HG03439 (cell line): Measurements from ENCODE around the gene POU2F3.

Source experiments
- ATAC-seq: cut with Tn5 transposase; IDR thresholded peaks from one replicate; pipeline ENCODE4 v1.9.1; 2021; ENCODE audit warnings: mild to moderate bottlenecking, moderate library complexity; ENCODE audit not compliant: unreplicated experiment

Gene POU2F3

DNA sequence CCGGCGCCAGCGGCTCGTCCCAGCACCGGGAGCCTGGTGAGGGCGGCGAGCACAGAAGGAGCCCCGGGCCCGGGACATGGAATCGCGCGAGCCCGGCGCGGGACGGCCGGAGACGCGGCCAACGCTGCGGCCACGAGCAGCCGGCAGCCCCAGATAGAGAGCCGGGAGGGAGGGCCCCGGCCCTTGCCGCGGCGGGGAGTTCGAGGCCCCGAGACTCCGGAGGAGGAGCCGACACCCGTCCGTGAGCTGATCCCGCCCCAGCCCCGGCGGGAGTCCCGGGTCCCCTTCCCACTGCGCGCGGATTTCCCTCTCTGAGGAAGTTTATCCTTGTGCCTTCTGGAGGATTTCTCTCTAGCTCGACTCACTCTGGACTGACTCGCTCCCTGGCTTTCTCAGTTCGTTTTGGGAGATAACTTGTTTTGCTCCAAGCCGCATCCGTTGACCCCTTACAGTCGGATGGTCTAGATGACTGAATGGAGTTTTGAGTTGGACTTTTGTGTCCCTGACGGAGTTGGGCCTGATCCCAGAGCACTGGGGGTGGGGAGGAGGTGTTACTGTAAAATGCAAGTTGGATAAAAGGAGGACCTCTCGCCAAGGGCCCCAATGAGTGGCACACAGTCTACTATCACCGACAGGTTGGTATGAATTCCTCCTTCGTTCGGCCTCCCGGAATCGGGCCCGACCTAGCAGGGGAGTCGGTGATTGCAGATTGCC, 96.9 kb downstream of the POU2F3 start:
- peak; percentile 23 for ATAC-seq

DNA sequence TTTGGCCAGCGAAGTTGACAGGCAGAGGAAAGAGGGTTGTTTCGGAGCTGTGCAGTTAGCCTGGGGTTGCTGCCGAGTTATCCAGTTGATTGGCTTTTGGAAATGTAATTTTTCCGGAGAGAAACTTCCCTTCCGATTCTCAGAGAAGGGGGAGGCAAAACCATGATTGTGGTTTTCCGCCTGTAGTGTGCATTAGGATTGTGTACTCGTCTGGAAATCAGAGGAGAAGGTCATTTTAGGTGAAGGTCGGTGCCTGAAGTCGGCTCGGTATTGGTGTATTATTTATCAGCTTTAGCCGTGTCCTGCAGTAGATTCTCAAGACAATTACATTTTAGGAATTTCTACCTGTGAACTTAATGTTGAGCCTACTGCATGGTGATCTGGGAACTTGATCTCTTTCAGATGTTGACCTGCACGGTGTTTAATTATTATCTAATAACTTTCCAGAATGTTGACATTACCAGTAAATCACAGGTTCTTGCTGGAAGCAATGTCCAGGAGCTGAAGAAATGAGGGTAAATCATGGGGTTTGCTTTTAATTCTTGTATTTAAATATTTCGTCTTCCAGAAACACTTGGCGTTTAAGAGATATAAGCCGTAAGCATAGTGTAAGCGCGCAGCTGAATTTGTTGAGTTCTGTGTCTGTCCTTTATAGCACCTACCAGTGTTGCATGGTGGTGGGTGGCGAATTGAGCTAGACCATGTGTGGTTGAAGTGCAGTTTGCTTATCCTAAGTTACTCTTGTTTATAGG, 97.6 kb downstream of the POU2F3 start:
- ATAC-seq: no peak

GRCh38 chr11:120338107-120338933, 98.4 kb downstream of the POU2F3 start:
- no peak for ATAC-seq

DNA sequence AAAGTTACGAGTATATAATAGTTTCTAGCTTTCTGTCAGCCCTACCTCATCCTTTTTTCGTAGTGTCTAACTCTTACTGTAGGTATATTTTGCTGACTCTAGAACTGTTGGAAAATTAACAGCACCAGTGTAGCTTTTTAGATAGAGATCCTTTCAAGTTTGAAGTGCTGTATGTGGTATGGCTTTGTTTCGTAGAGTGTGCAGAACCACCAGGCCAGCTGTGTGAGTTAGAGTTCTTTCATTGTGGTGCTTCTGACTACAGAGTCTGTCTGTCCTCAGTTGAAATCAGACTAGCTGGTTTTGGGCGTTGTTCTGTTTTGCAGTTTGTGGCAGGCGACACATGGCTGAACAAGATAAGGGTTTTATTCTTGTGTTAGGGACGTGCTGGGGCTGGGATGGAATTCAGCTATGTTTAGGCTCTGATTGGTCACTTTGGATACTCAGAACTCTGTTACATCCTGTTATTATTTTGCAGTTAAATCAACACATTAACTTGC, 99.5 kb downstream of the POU2F3 start:
- ATAC-seq: no peak

DNA sequence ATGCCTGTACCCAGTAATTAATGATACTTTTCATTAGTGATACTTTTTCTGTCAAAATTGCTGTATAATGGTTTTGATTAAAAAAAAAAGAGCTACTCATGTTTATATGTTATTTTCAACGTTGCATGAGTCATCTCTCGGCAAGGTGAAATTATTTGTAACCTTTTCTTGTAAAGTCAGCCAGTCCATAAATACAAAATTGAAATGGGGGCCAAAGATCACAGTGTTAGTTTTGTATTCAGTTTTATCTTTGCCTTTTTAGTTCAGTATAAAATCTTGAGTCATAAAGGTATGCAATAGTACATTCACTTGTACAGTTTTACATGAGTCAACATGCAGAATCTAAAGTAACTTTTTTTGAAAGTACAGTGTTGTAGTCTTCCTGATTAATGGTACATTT, 100.6 kb downstream of the POU2F3 start:
- no peak for ATAC-seq

DNA sequence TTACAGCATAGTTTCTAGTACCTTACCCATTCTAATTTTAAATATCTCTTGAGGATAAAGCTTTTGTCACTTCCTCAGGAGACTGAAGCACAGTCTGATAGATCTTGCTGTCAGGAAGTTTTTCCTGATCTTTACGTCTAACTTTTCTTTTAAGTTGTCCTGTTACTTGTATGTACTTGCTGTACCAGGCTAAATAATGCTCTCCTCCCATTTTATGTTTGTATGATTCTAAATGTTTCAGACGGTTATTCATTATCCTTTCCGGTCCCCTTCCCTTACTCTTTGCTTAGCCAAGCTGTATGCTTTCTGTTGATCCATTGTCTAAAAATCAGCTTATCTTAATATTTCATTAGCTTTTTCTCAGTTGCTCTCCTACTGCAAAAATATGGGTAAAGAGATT, 102.3 kb downstream of the POU2F3 start:
- no peak for ATAC-seq

DNA sequence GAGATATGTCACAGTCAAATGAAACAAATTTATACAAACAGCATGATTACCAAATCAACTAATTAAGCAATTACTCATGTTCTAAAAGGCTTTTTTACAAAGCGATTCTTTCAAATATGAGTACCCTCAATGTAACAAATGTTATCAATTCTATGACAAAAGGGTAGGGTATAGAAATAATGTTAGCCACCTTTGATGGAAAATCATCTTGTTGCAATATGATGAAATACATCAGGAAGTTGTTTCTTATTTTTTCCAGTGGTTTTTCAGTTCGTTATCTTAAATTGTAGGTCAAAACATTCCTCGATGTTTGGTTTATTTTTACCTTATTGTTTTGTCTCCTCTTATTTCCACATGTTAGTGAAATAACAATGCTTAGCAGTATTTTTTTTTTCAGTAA, 102.7 kb downstream of the POU2F3 start:
- ATAC-seq: no peak

- ATAC-seq: peak; percentile 46
Observed at GRCh38 chr11:120343429-120343828, 103.5 kb downstream of the POU2F3 start.

DNA sequence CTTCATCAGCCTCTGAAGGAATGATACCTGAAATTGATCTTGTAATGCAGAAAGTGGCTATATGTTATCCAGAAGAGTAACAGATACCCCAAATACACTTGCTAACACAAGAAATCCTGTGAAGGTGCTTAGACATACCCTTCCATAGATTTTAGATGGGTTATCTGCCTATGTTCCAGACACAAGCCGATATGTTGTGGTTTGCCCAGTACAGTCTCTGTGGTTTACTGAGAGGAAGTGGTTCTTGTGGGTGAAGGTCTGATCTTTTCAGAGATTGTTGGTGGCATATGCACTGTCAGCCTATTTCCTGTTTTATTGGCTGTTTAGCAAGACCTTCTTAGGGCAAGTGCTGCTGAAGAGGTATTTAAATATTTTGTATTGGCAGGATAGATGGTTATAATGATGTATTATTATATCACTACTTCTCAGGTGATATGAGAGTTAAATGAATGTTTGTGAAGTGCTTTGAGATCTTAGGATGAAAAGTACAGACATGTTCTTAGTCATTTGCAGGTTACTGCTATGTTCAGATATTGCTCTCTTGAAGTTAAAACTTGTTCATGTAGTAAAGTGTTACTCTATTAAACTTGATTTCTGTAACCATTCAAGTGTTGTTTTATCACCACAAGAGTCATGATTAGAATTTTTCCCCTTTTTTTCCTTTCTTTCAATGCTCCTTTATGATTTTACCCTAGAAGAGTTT, 104.5 kb downstream of the POU2F3 start:
- peak; percentile 82 for ATAC-seq

DNA sequence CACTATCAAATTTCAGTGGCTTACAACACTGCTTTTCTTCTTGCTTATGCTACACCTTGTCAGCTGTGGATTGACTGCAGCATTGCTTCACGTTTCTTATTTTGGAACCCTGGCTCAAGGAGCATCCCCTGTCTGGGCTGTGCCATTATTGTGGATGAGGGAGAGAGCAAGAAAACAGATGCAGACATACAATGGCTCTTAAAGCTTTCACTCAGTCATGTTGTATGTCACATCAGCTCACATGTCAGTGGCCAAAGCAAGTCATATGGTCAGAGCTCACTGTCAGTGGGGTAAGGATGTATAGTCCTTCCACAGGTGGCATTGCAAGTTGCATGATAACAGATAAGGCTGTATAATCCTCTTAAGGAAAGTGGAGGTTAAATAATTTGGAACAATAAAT, 106.3 kb downstream of the POU2F3 start:
- ATAC-seq: no peak

GRCh38 chr11:120350637-120351036, 110.7 kb downstream of the POU2F3 start:
- ATAC-seq: no peak

DNA sequence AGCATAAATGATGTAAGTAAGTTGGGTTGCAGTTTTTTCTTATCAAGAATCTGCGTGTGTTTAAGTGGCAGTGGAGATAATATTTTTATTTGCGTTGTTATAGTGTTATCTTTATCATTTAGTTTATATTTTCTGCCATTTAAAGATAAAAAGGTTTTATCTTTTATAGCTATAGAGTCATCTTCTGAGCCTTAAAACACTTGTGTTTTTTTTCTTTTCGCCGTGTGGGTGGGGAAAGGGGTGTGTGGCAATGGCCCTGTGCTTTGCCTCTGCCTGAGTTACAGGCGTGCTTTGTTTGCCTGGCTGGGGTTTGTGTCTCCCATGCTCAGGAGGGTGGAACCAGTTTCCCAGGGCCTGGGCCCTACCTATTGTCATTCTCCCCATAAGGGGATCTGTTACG, 112.5 kb downstream of the POU2F3 start:
- no peak for ATAC-seq

- ATAC-seq: no peak
Observed at GRCh38 chr11:120354068-120354467, 114.1 kb downstream of the POU2F3 start.

DNA sequence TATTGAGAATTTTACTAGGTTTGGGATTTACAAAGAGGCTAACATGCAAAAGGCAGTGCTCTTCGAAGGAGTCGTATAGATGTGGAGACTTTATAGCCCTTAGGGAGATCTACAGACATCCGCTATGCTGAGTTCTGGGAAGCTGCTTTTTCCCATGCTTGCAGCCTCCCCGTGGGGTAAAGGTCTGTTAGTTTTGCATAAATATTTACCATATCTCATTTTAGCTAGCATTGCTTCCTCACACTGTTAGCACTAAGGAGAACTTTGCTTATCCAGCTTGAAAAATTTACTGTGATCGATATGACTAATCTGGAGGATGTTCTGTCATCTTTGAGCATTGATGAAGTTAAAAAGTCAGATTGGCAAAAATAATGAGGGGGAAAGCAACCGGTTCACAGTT, 114.8 kb downstream of the POU2F3 start:
- ATAC-seq: no peak

DNA sequence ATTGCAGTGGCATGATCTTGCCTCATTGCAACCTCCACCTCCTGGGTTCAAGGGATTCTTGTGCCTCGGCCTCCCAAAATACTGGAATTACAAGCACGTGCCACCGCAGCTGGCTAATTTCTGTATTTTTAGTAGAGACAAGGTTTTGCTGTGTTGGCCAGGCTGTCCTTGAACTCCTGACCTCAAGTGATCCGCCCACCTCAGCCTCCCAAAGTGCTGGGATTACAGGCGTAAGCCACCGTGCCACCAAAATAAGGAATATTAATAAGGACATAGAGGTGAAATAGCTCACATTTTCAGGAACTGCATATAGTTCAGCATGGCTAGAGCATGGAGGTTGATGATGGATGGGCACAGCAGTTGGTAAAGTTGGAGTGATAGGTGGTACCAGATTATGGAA, 117.7 kb downstream of the POU2F3 start:
- no peak for ATAC-seq

DNA sequence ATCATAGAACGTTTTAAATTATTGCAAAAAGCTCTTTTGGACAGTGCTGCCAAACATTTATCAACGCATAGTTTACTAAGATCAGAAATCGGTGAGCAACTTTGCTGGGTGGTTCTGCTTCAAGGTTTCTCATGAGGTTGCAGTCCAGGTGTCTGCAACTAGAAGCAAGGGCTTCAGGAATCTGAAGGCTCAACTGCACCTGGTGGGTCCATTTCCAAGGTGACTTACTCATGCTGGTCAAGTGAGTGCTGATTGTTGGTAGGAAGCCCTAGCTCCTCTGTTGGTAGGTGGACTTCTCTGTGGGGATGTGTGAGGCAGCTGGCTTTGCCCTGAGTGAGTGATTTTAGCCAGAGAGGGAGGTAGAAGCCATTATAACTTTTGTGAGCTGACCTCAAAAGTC, 118.8 kb downstream of the POU2F3 start:
- ATAC-seq: no peak

DNA sequence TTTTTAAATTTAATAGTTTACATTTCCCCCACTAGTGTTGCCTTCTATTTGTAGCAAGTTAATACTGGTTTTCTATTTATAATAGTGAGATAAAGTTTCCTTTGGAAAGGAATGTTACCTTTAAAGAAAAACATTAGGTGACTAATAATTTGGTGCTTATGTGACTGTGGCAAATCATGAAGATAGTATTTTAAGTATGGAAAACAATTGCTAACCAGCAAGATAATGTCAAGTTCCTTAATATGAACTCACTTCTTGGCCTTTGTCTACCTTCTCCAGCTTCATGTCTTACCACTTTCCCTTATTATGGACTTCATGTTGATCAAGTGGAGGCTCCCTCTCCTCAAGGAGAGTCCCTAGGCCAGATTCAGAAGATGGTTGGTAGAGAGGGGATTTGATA, 123.5 kb downstream of the POU2F3 start:
- no peak for ATAC-seq

DNA sequence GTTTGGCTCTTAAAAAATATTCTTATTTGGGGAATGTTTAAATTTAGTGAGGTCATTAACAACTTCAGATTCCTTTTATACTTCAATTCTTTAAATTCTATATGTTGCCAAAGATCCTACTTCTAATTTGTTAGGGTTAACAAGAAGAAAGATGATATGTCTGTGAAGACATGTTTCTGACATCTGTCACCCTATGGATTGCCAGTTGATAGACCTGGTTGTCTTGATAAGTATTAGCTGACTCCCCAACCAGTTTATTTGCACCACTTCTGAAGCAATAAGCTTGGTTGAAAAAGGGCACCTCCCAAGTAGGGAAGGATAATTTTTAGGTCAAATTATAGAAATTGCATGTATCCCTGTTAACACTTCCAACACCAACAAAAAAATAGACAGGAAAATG, 125.6 kb downstream of the POU2F3 start:
- no peak for ATAC-seq
